ENCODE results near the gene CDH5.

- TF ChIP-seq, protein P1, sequence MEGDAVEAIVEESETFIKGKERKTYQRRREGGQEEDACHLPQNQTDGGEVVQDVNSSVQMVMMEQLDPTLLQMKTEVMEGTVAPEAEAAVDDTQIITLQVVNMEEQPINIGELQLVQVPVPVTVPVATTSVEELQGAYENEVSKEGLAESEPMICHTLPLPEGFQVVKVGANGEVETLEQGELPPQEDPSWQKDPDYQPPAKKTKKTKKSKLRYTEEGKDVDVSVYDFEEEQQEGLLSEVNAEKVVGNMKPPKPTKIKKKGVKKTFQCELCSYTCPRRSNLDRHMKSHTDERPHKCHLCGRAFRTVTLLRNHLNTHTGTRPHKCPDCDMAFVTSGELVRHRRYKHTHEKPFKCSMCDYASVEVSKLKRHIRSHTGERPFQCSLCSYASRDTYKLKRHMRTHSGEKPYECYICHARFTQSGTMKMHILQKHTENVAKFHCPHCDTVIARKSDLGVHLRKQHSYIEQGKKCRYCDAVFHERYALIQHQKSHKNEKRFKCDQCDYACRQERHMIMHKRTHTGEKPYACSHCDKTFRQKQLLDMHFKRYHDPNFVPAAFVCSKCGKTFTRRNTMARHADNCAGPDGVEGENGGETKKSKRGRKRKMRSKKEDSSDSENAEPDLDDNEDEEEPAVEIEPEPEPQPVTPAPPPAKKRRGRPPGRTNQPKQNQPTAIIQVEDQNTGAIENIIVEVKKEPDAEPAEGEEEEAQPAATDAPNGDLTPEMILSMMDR (IDR thresholded peaks at IDR 0.05), result no peak
- TF ChIP-seq POLR2A (IDR thresholded peaks at IDR 0.05), result no peak
These were observed 55.9 kb downstream of the CDH5 start for GRCh38 chr16:66422366-66422765.
